Stimulated activated memory B cell treated with anti-CD40 and anti-IgM and Interleukin-4, amounts not matched to agents 10 μg/mL and 1 μg/mL and 100 μg/mL, for 72 hours (primary cell): ENCODE measurements around the gene INHBB.

Source experiments
- ATAC-seq: fragments of 150-1000 bp; cut with Tn5 transposase; 2 replicates; pipeline ENCODE4 v1.10.0; 2021
- H3K27ac Mint-ChIP-seq: one replicate; pipeline ENCODE4 v1.8.0; 2022; ENCODE audit warnings: mild to moderate bottlenecking, mixed read lengths
- H3K27me3 Mint-ChIP-seq: one replicate; pipeline ENCODE4 v1.8.0; 2022; ENCODE audit warnings: mixed read lengths
- H3K36me3 Mint-ChIP-seq: one replicate; pipeline ENCODE4 v1.8.0; 2022; ENCODE audit warnings: mixed read lengths
- H3K4me1 Mint-ChIP-seq: one replicate; pipeline ENCODE4 v1.8.0; 2022; ENCODE audit warnings: mixed read lengths
- H3K4me3 Mint-ChIP-seq: one replicate; pipeline ENCODE4 v1.8.0; 2022; ENCODE audit warnings: mild to moderate bottlenecking, moderate library complexity, mixed read lengths
- H3K9me3 Mint-ChIP-seq: one replicate; pipeline ENCODE4 v1.8.0; 2022; ENCODE audit warnings: mixed read lengths

INHBB gene

GRCh38 chr2:120321721-120322284, 24.1 kb upstream of the INHBB start:
- Mint-ChIP-seq H3K27me3 (peaks cover 33% of the 10 kb centered on the region), H3K27ac (no peak overlapping the region), H3K4me3 (no peak overlapping the region), H3K36me3 (no peaks in the 10 kb centered on the region), H3K4me1 (peaks cover 3% of the 10 kb centered on the region), H3K9me3 (no peaks in the 10 kb centered on the region)
- ATAC-seq: no peak

- Mint-ChIP-seq H3K27me3 (peaks cover 38% of the 10 kb centered on the region), H3K4me3 (no peak overlapping the region), H3K36me3 (no peaks in the 10 kb centered on the region), H3K9me3 (no peaks in the 10 kb centered on the region), H3K4me1 (peaks cover 8% of the 10 kb centered on the region), H3K27ac (no peak overlapping the region)
- ATAC-seq: no peak
Observed at GRCh38 chr2:120322329-120322728, 23.6 kb upstream of the INHBB start.

GRCh38 chr2:120323214-120323613, 22.7 kb upstream of the INHBB start:
- peaks cover 47% of the 10 kb centered on the region for H3K27me3 Mint-ChIP-seq
- no peaks in the 10 kb centered on the region for H3K9me3 Mint-ChIP-seq
- peaks cover 10% of the 10 kb centered on the region for H3K4me1 Mint-ChIP-seq
- no peak overlapping the region for H3K4me3 Mint-ChIP-seq
- no peak overlapping the region for H3K27ac Mint-ChIP-seq
- ATAC-seq: peak; percentile 5
- H3K36me3 Mint-ChIP-seq: no peaks in the 10 kb centered on the region

- Mint-ChIP-seq H3K36me3 (no peaks in the 10 kb centered on the region), H3K27me3 (peaks cover 54% of the 10 kb centered on the region), H3K4me1 (peaks cover 10% of the 10 kb centered on the region), H3K9me3 (no peaks in the 10 kb centered on the region), H3K4me3 (no peak overlapping the region), H3K27ac (no peak overlapping the region)
- ATAC-seq: peak; percentile 6
Observed at GRCh38 chr2:120323807-120324399, 22.0 kb upstream of the INHBB start.

- no peak for ATAC-seq
- H3K9me3 Mint-ChIP-seq: no peaks in the 10 kb centered on the region
- no peak overlapping the region for H3K4me3 Mint-ChIP-seq
- no peaks in the 10 kb centered on the region for H3K36me3 Mint-ChIP-seq
- peaks cover 64% of the 10 kb centered on the region for H3K27me3 Mint-ChIP-seq
- peaks cover 10% of the 10 kb centered on the region for H3K4me1 Mint-ChIP-seq
- H3K27ac Mint-ChIP-seq: no peak overlapping the region
Observed at GRCh38 chr2:120324933-120325332, 21.0 kb upstream of the INHBB start.

GRCh38 chr2:120326066-120326465, 19.9 kb upstream of the INHBB start:
- Mint-ChIP-seq H3K27me3 (peaks cover 73% of the 10 kb centered on the region), H3K27ac (no peak overlapping the region), H3K36me3 (no peaks in the 10 kb centered on the region), H3K9me3 (no peaks in the 10 kb centered on the region), H3K4me1 (peaks cover 10% of the 10 kb centered on the region), H3K4me3 (no peak overlapping the region)
- no peak for ATAC-seq

- Mint-ChIP-seq H3K4me1 (peaks cover 10% of the 10 kb centered on the region), H3K27me3 (peaks cover 91% of the 10 kb centered on the region), H3K4me3 (no peak overlapping the region), H3K36me3 (no peaks in the 10 kb centered on the region), H3K9me3 (peaks cover 3% of the 10 kb centered on the region), H3K27ac (no peak overlapping the region)
- peak; percentile 25 for ATAC-seq
Observed at GRCh38 chr2:120330946-120331822, 14.8 kb upstream of the INHBB start.

GRCh38 chr2:120331903-120332302, 14.0 kb upstream of the INHBB start:
- Mint-ChIP-seq H3K4me1 (peaks cover 6% of the 10 kb centered on the region), H3K27me3 (peaks cover 93% of the 10 kb centered on the region), H3K27ac (no peak overlapping the region), H3K4me3 (no peak overlapping the region), H3K36me3 (no peaks in the 10 kb centered on the region), H3K9me3 (peaks cover 3% of the 10 kb centered on the region)
- no peak for ATAC-seq

GRCh38 chr2:120332384-120332783, 13.6 kb upstream of the INHBB start:
- no peak for ATAC-seq
- Mint-ChIP-seq H3K9me3 (peaks cover 3% of the 10 kb centered on the region), H3K27me3 (peaks cover 93% of the 10 kb centered on the region), H3K4me3 (no peak overlapping the region), H3K27ac (no peak overlapping the region), H3K36me3 (no peaks in the 10 kb centered on the region), H3K4me1 (peaks cover 1% of the 10 kb centered on the region)

GRCh38 chr2:120334068-120334467, 11.9 kb upstream of the INHBB start:
- no peaks in the 10 kb centered on the region for H3K36me3 Mint-ChIP-seq
- no peak for ATAC-seq
- H3K9me3 Mint-ChIP-seq: peaks cover 3% of the 10 kb centered on the region
- peaks cover 93% of the 10 kb centered on the region for H3K27me3 Mint-ChIP-seq
- H3K27ac Mint-ChIP-seq: no peak overlapping the region
- no peaks in the 10 kb centered on the region for H3K4me1 Mint-ChIP-seq
- no peak overlapping the region for H3K4me3 Mint-ChIP-seq

- Mint-ChIP-seq H3K27ac (no peak overlapping the region), H3K36me3 (no peaks in the 10 kb centered on the region), H3K4me1 (no peaks in the 10 kb centered on the region), H3K27me3 (peaks cover 86% of the 10 kb centered on the region), H3K9me3 (peaks cover 3% of the 10 kb centered on the region), H3K4me3 (no peak overlapping the region)
- no peak for ATAC-seq
Observed at GRCh38 chr2:120336749-120337148, 9.2 kb upstream of the INHBB start.

GRCh38 chr2:120338015-120338414, 7.9 kb upstream of the INHBB start:
- H3K4me3 Mint-ChIP-seq: no peak overlapping the region
- H3K36me3 Mint-ChIP-seq: no peaks in the 10 kb centered on the region
- ATAC-seq: no peak
- peaks cover 86% of the 10 kb centered on the region for H3K27me3 Mint-ChIP-seq
- no peak overlapping the region for H3K27ac Mint-ChIP-seq
- peaks cover 3% of the 10 kb centered on the region for H3K9me3 Mint-ChIP-seq
- H3K4me1 Mint-ChIP-seq: peaks cover 5% of the 10 kb centered on the region

GRCh38 chr2:120341977-120342376, 4.0 kb upstream of the INHBB start:
- Mint-ChIP-seq H3K4me1 (peaks cover 18% of the 10 kb centered on the region), H3K36me3 (no peaks in the 10 kb centered on the region), H3K9me3 (no peaks in the 10 kb centered on the region), H3K27ac (no peak overlapping the region), H3K4me3 (no peak overlapping the region), H3K27me3 (peaks cover 68% of the 10 kb centered on the region)
- no peak for ATAC-seq

- H3K4me1 Mint-ChIP-seq: peaks cover 23% of the 10 kb centered on the region
- H3K27me3 Mint-ChIP-seq: peaks cover 68% of the 10 kb centered on the region
- no peak for ATAC-seq
- H3K36me3 Mint-ChIP-seq: no peaks in the 10 kb centered on the region
- H3K4me3 Mint-ChIP-seq: no peak overlapping the region
- no peak overlapping the region for H3K27ac Mint-ChIP-seq
- no peaks in the 10 kb centered on the region for H3K9me3 Mint-ChIP-seq
Observed at GRCh38 chr2:120342446-120342845, 3.5 kb upstream of the INHBB start.

GRCh38 chr2:120343100-120343432, 2.9 kb upstream of the INHBB start:
- H3K27me3 Mint-ChIP-seq: peaks cover 68% of the 10 kb centered on the region
- ATAC-seq: no peak
- H3K4me3 Mint-ChIP-seq: peak overlapping the region; percentile 50
- H3K9me3 Mint-ChIP-seq: no peaks in the 10 kb centered on the region
- H3K36me3 Mint-ChIP-seq: no peaks in the 10 kb centered on the region
- peaks cover 27% of the 10 kb centered on the region for H3K4me1 Mint-ChIP-seq
- no peak overlapping the region for H3K27ac Mint-ChIP-seq
